Fibroblast of lung (primary cell): ENCODE results near the gene KRTAP24-1. TPM values are rescaled to one million over a fixed set of nuclear protein-coding genes. Genes with fewer than 3 reads are reported as not detected.

ENCODE experiments used
- DNase-seq, 2 donors: peaks; one replicate each; pipeline versions ENCODE4 v3.0.0 to v3.0.0-alpha.2; 2010; ENCODE audit warnings: low read depth in 2 of 2
- H2AFZ ChIP-seq: 2 replicates; pipeline ENCODE4 v1.5.1; 2012; ENCODE audit warnings: low read length, control low read depth, inconsistent platforms
- H3K27ac ChIP-seq: 2 replicates; pipeline ENCODE4 v1.5.1; 2011; ENCODE audit warnings: low read length, control low read depth; ENCODE audit not compliant: insufficient read depth
- H3K27me3 ChIP-seq: 2 replicates; pipeline ENCODE4 v1.5.1; 2011; ENCODE audit warnings: mild to moderate bottlenecking, low read length; ENCODE audit not compliant: control insufficient read depth, insufficient read depth
- H3K36me3 ChIP-seq: 2 replicates; pipeline ENCODE4 v1.5.1; 2011; ENCODE audit warnings: low read length; ENCODE audit not compliant: control insufficient read depth, insufficient read depth
- H3K4me1 ChIP-seq: 2 replicates; pipeline ENCODE4 v1.5.1; 2011; ENCODE audit warnings: low read length; ENCODE audit not compliant: control insufficient read depth, insufficient read depth; ENCODE audit errors: extremely low read depth
- H3K4me2 ChIP-seq: 2 replicates; pipeline ENCODE4 v1.5.1; 2011; ENCODE audit warnings: low read length, control low read depth; ENCODE audit not compliant: insufficient read depth; ENCODE audit errors: extremely low read depth
- H3K4me3 ChIP-seq, 4 experiments: fragments of 200-600 bp in 1 of 4; sonication (generic) in 1 of 4; replicated peaks in 1 of 4; 2 replicates each; pipeline ENCODE4 v1.5.1; 2011 to 2016; ENCODE audit warnings: low read length in 4 of 4, low read depth in 3 of 4, mild to moderate bottlenecking in 3 of 4, control low read depth in 2 of 4, inconsistent platforms in 1 of 4, mixed read lengths in 1 of 4; ENCODE audit not compliant: insufficient read depth in 1 of 4; ENCODE audit errors: control extremely low read depth in 1 of 4
- H3K79me2 ChIP-seq: 2 replicates; pipeline ENCODE4 v1.5.1; 2012; ENCODE audit warnings: mild to moderate bottlenecking, low read length, inconsistent platforms; ENCODE audit not compliant: control insufficient read depth, insufficient read depth
- H3K9ac ChIP-seq: 2 replicates; pipeline ENCODE4 v1.5.1; 2011; ENCODE audit warnings: mild to moderate bottlenecking, low read length, control low read depth; ENCODE audit not compliant: insufficient read depth
- H3K9me3 ChIP-seq: 2 replicates; pipeline ENCODE4 v1.5.1; 2012; ENCODE audit warnings: low read depth, low read length; ENCODE audit not compliant: control insufficient read depth, insufficient read depth
- H4K20me1 ChIP-seq: 2 replicates; pipeline ENCODE4 v1.5.1; 2011; ENCODE audit warnings: low read length; ENCODE audit not compliant: control insufficient read depth, insufficient read depth; ENCODE audit errors: extremely low read depth
- CTCF ChIP-seq, 2 donors: IDR thresholded peaks in 1 of 2; conservative IDR thresholded peaks in 1 of 2; 1 replicate in 1 of 2; 2 replicates in 1 of 2; pipeline ENCODE4 v1.5.1; 2011 to 2012; ENCODE audit warnings: low read length in 2 of 2, control low read depth in 1 of 2, inconsistent platforms in 1 of 2, low read depth in 1 of 2, mild to moderate bottlenecking in 1 of 2
- EZH2 ChIP-seq: IDR thresholded peaks from 2 replicates; pipeline ENCODE4 v1.5.1; 2012; ENCODE audit warnings: low read length, control low read depth, mild to moderate bottlenecking; ENCODE audit errors: missing control alignments
- polyA plus RNA-seq, 2 donors: library from polyadenylated mRNA; depleted of rRNA in 1 of 2; stranded (reverse) in 1 of 2; unstranded in 1 of 2; fragments of >200 nt; gene quantifications; 2 replicates each; pipeline ENCODE4 v1.2.1, GENCODE V29; 2011 to 2012; ENCODE audit warnings: missing spikeins in 1 of 2
- total RNA-seq: library from RNA; depleted of rRNA; stranded (reverse); fragments of >200 nt; gene quantifications from 2 replicates; pipeline ENCODE4 v1.2.1, GENCODE V29; 2014

Gene KRTAP24-1
- total and polyA plus RNA-seq, 2 donors (not counting 1 experiment from before 2014, with no cell fraction given): not detected

- Histone ChIP-seq H3K79me2 (no peaks in the 10 kb centered on the region), H2AFZ (no peak overlapping the region), H3K4me1 (no peaks in the 10 kb centered on the region), H3K27ac (no peak overlapping the region), H3K36me3 (no peaks in the 10 kb centered on the region), H3K4me2 (no peak overlapping the region), H3K4me3 (no peak overlapping the region), H3K9ac (no peak overlapping the region), H4K20me1 (no peaks in the 10 kb centered on the region), H3K27me3 (no peaks in the 10 kb centered on the region), H3K9me3 (no peaks in the 10 kb centered on the region)
- TF ChIP-seq CTCF (conservative IDR thresholded peaks at IDR 0.05 in 1 of 2, IDR thresholded peaks at IDR 0.05 in 1 of 2; ENCODE audit: low read depth in 1 of 2, low read length in 2 of 2) (no peak), EZH2 (no peak)
- no peak for DNase-seq
Observed at GRCh38 chr21:30251781-30252180, 31.0 kb downstream of the KRTAP24-1 start.

GRCh38 chr21:30249936-30250335, 32.8 kb downstream of the KRTAP24-1 start:
- H2AFZ ChIP-seq: no peak overlapping the region
- no peak overlapping the region for H3K9ac ChIP-seq
- TF ChIP-seq CTCF (conservative IDR thresholded peaks at IDR 0.05 in 1 of 2, IDR thresholded peaks at IDR 0.05 in 1 of 2; ENCODE audit: low read depth in 1 of 2, low read length in 2 of 2): no peak
- TF ChIP-seq EZH2: no peak
- no peak for DNase-seq
- no peaks in the 10 kb centered on the region for H3K4me1 ChIP-seq
- H3K36me3 ChIP-seq: no peaks in the 10 kb centered on the region
- no peaks in the 10 kb centered on the region for H3K9me3 ChIP-seq
- no peaks in the 10 kb centered on the region for H4K20me1 ChIP-seq
- no peaks in the 10 kb centered on the region for H3K79me2 ChIP-seq
- no peaks in the 10 kb centered on the region for H3K27me3 ChIP-seq
- no peak overlapping the region for H3K4me2 ChIP-seq
- H3K4me3 ChIP-seq: no peak overlapping the region
- no peak overlapping the region for H3K27ac ChIP-seq

DNA sequence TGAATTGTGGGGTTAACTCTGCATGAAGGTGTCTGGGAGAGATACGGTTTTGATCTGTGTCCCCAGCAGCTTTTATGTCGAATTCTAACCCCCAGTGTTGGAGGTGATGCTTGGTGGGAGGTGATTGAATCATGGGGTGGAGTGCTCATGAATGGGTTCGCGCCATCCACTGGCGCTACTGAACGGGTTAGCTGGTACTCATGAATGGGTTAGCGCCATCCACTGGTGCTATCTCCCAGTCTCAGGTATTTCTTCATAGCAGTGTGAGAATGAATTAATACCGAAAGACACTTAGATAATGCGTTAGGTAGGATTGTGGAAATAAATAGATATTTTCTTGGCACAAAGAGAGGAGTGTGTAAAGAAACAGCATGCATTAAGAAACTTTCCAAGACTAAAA, 33.9 kb downstream of the KRTAP24-1 start:
- Histone ChIP-seq H3K27me3 (no peaks in the 10 kb centered on the region), H3K4me2 (no peak overlapping the region), H3K4me1 (no peaks in the 10 kb centered on the region), H3K9ac (no peak overlapping the region), H3K4me3 (no peak overlapping the region), H3K9me3 (no peaks in the 10 kb centered on the region), H2AFZ (no peak overlapping the region), H3K36me3 (no peaks in the 10 kb centered on the region), H3K79me2 (no peaks in the 10 kb centered on the region), H3K27ac (no peak overlapping the region), H4K20me1 (no peaks in the 10 kb centered on the region)
- TF ChIP-seq CTCF (conservative IDR thresholded peaks at IDR 0.05 in 1 of 2, IDR thresholded peaks at IDR 0.05 in 1 of 2; ENCODE audit: low read depth in 1 of 2, low read length in 2 of 2) (no peak), EZH2 (no peak)
- no peak for DNase-seq
